ACHN (cell line): ENCODE measurements around the gene STOX1.
"Not testable (repeated sequence)": the region's sequence is repeated elsewhere in the genome, so short reads cannot be mapped to it uniquely, and the experiment has no call there.

ENCODE experiments used
- DNase-seq: peaks from one replicate; pipeline ENCODE4 v3.0.0-alpha.2; 2015
- in situ Hi-C: cut with HindIII; loops from 2 replicates; pipeline ENCODE4 v1.10.0; 2017; ENCODE audit warnings: low sequenced_read_pairs, low pct_ligation_motif_present, low pct_unique_long_range_greater_than_20kb

Gene STOX1

GRCh38 chr10:68826764-68827591 is at the start of gene STOX1:
Gene STOX1 (plus strand): TSS chr10:68827531. CDS start chr10:68827624, 93 bp downstream.
- peak; percentile 72 for DNase-seq
- in situ Hi-C loops, result no loop called here

DNA sequence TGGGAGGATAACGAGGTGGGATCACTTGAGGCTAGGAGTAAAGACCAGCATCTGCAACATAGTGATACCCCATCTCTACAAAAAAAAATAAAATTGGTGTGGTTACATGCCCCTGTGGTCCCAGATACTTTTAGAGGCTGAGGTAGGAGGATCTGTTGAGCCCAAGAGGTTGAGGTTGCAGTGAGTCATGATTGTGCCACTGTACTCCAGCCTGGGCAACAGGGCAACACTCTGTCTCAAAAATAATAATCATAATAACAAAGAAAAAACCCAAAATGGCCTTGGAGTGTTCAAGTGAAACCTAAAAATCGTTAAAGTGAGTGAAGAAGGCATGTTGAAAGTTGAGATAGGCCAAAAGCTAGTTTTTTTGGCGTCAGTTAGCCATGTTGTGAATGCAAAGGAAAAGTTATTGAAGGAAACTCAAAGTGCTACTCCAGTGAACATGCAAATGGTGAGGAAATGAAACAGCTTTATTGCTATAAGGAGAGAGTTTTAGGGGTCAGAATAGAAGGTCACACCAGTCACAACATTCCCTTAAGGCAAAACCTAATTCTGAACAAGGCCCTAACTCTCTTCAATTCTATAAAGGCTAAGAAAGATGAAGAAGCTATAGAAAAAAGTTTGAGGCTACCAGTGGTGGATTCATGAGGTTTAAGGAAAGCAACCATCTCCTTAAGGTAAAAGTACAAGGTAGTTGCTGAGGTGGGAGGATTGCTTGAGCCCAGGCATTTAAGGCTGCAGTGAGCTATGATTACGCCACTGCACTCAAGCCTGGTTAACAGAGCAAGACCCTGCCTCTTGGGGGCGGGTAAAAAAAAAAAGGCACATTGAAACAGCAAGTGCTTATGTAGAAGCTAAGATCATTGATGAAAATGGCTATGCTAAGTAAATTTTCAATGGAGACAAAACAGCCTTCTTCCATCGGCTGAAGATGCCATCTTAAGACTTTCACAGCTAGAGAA is 45.4 kb upstream of the STOX1 start:
- DNase-seq, result no peak
- in situ Hi-C loops, result no loop called here

DNA sequence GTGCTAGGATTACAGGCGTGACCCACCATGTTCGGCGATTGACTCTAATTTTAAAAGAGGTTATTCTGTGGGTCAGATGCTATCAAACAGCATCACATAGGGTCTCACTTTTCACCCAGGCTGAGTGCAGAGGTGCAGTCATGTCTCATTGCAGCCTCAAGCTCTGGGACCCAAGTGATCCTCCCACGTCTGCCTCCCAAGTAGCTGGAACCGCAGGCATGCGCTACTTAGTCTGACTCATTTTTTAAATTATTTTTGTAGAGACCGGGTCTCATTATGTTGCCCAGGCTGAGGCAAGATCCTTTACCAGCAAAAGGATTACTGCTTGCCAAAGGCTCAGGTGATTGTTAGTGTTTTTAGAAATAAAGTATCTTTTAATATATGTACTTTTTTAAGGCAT is 42.9 kb upstream of the STOX1 start:
- in situ Hi-C loops, result no loop called here
- no peak for DNase-seq

GRCh38 chr10:68787813-68788212 is 39.5 kb upstream of the STOX1 start:
- in situ Hi-C loops, result no loop called here

GRCh38 chr10:68790476-68790875 is 36.9 kb upstream of the STOX1 start:
- in situ Hi-C loops, result no loop called here
- DNase-seq, result no peak

More at GRCh38 chr10:68787813-68788212, 39.5 kb upstream of the STOX1 start:
- no peak for DNase-seq

DNA sequence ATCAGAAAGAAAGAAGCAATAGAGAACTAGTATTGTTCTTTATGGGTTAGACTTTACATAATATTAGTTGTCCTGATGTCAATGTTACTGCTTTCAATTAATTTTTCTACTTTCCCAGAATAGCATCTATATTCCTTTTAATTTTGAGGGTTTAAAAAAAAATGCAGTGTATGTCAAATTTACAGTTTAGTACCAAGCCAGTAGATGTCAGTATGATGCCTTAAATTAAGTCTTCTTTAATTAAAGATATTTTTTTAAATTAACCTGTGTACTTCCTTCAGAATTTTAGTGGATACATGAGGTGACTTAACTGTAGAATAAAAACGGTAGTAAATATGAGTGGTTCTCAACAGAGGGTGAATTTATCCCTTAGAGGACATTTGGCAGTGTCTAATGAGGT is 35.2 kb upstream of the STOX1 start:
- in situ Hi-C loops, result no loop called here
- DNase-seq, result peak; percentile 10

GRCh38 chr10:68795886-68796532 is 31.3 kb upstream of the STOX1 start:
- in situ Hi-C loops, result no loop called here

DNA sequence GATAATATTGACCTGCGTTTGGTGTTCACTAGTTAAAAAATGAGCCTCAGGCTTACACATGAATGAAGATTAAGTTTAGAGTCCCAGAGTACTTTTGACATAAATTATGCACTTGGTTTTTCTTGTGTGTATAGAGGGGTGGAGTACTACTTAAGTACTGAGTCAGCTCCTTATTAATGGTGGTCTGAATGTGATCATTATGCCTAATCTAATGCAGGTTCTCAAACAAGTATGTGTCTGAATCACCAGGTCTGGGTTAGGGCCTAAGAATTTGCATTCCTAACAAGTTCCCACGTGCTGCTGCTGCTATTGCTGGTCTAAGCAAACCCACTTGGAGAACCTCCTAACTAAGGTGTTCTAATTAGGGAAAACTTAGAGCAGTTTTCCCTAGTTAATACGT is 30.7 kb upstream of the STOX1 start:
- DNase-seq, result no peak
- in situ Hi-C loops, result no loop called here

More at GRCh38 chr10:68795886-68796532, 31.3 kb upstream of the STOX1 start:
- DNase-seq, result no peak

GRCh38 chr10:68800211-68800610 is 27.1 kb upstream of the STOX1 start:
- DNase-seq, result peak; percentile 17
- in situ Hi-C loops, result no loop called here

- no peak for DNase-seq
- in situ Hi-C loops, result no loop called here
Observed at GRCh38 chr10:68804692-68805091, 22.6 kb upstream of the STOX1 start.

DNA sequence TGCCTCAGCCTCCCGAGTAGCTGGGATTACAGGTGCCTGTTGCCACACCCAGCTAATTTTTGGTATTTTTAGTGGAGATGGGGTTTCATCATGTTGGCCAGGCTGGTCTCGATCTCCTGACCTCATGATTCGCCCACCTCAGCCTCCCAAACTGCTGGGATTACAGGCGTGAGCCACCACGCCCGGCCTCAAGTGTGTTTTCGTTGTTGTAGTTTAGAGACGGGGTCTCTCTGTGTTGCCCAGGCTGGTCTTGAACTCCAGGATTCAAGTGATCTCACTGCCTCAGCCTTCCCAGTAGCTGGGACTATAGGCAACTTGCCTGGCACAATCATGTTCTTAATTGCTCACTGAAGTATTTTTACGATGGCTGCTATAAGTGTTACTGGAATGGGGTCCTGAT is 16.5 kb upstream of the STOX1 start:
- DNase-seq, in situ Hi-C loops: not testable (repeated sequence)

DNA sequence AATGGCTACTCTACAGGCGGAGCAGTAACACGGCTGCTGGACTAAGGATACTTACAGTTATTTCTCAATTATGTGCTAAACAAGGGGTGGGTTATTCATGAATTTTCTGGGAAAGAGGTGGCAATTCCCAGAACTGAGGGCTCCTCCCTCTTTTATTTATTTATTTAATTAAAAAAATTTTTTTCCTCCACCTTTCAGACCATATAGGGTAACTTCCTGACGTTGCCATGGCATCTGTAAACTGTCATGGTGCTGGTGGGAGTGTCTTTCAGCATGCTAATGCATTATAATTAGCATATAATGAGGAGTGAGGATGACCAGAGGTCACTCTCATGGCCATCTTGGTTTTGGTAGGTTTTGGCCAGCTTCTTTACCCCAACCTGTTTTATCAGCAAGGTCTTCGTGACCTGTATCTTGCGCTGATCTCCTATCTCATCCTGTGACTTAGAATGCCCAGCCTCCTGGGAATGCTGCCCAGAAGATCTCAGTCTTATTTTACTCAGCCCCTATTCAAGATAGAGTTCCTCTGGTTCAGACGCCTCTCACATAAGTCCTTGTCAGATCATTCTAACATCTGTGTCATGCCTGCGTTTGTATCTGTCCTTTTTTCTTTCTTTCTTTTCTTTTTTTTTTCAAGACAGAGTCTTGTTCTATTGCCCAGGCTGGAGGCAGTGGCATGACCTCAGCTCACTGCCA is 15.9 kb upstream of the STOX1 start:
- DNase-seq, result no peak
- in situ Hi-C loops, result no loop called here

DNA sequence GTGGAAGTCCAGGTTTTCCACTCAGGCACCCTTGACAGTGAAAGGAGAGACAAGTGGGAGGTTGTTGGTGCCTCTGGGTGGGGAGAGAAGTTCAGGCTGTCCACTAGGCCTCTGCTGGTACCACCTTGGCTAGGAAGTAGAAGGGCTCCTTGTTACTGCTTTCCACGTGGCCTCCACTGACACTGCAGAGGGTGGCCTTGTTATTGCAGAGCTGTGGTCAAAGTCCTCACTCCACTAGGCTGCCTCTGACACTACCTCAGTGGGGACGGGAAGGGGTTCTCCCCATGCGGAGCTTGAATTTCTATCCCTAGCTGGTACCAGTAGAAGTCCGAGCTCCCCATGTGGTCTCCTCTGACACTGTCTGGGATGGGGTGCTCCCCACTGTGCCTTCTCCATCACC is 14.9 kb upstream of the STOX1 start:
- in situ Hi-C loops, result no loop called here
- no peak for DNase-seq

DNA sequence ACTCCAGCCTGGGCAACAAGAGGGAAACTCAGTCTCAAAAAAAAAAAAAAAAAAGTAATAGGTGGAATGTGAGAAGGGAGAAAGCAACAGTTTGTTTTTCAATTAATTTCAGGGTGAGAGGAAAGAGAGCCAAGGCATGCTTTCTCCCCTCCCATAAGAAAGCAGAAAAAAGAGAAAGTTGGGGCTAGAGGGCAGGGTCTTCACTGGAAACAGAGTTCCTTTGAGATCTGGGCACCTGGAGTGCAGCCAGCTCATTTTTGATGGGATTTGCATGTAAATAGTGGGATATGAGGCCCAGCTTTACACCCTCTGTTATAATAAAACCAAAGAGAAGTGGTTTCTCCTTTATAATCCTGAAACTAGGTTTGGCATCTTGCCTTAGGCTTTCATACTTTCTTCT is 13.8 kb upstream of the STOX1 start:
- in situ Hi-C loops, result no loop called here
- DNase-seq, result no peak

DNA sequence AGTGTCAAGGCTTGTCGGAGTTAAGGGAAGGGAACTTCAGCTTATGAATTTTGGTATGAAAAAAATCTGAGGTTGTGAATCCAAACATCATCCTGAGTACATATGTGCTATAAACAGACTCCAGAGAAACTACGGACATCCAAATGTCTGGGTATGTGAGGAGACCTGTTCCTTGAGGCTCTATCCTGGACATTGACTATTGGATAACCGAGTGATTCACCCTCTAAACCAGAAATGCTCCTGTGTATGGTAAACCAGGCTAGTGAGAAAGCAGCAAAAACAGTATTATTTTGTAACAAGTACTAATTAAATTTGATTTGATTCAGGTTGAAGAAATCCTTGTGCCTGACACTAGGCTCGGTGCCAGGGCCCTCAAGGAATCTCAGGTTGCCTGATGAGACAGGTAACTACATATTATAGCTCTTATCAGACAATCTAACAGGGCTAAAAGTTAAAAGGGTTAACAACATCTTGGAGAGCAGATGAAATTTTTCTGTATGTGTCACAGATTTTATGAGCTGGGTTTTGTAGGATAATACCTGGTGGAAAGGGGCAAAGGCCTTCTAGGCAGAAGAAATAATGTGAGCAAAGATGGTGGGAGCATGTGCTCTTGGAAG is 10.4 kb upstream of the STOX1 start:
- in situ Hi-C loops, result no loop called here
- no peak for DNase-seq

DNA sequence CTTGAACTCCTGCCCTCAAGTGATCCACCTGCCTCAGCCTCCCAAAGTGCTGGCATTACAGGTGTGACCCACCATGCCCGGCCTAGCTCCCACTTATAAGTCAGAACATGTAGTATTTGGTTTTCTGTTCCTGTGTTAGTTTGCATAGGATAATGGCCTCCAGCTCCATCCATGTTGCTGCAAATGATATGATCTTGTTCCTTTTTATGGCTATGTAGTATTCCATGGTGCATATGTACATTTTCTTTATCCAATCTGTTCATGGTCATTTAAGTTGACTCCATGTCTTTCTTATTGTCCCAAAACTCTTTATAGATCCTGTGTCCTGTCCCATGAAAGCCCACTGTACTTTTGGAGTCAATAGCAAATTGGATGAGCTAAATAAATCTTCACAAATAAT is 7.0 kb upstream of the STOX1 start:
- in situ Hi-C loops, DNase-seq: not testable (repeated sequence)

- in situ Hi-C loops, DNase-seq: not testable (repeated sequence)
Observed at GRCh38 chr10:68822626-68823025, 4.7 kb upstream of the STOX1 start.

DNA sequence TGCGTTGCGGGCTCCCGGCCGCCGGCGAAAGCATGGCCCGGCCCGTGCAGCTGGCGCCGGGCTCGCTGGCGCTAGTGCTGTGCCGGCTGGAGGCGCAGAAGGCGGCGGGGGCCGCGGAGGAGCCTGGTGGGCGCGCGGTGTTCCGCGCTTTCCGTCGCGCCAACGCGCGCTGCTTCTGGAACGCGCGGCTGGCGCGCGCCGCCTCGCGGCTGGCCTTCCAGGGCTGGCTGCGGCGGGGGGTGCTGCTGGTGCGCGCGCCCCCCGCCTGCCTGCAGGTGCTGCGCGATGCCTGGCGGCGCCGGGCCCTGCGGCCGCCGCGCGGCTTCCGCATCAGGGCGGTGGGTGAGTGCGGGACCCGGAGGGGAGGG is 245 bp downstream of the STOX1 start:
- DNase-seq, in situ Hi-C loops: not testable (repeated sequence)
